ENCODE results near the gene ETV3. TPM values are rescaled to one million over a fixed set of nuclear protein-coding genes. Genes with fewer than 3 reads are reported as not detected.

The ETV3 gene
- total and polyA plus RNA-seq, 2 donors (not counting 1 experiment from before 2014, with no cell fraction given): 9.9 to 11.4 TPM

DNA sequence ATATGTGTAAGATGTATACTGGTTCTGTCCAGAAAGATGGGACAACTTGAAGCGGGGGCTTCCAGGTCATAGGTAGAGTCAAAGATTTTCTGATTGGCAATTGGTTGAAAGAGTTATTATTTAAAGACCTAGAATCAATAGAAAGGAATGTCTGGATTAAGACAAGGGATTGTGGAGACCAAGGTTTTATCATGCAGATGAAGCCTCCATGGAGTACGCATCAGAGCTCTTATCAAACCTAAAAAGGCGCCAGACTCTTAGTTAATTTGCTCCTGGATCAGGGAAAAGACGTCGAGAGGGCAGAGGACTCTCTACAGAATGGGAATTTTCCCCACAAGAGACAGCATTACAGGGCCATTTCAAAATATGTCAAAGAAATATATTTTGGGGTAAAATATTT, 23.7 kb upstream of the ETV3 start:
- Histone ChIP-seq H4K20me1 (ENCODE audit: control insufficient read depth, extremely low read depth, insufficient read depth, low read length) (no peaks in the 10 kb centered on the region), H3K36me3 (ENCODE audit: control insufficient read depth, insufficient read depth, low read length) (no peaks in the 10 kb centered on the region), H3K4me2 (ENCODE audit: extremely low read depth, insufficient read depth, low read length) (no peak overlapping the region), H3K9me3 (ENCODE audit: control insufficient read depth, insufficient read depth, low read depth, low read length) (no peaks in the 10 kb centered on the region), H3K27ac (ENCODE audit: insufficient read depth, low read length) (no peak overlapping the region), H3K9ac (ENCODE audit: insufficient read depth, low read length) (no peak overlapping the region), H3K27me3 (ENCODE audit: control insufficient read depth, insufficient read depth, low read length) (peaks cover 2% of the 10 kb centered on the region), H3K4me1 (ENCODE audit: control insufficient read depth, extremely low read depth, insufficient read depth, low read length) (no peaks in the 10 kb centered on the region), H3K4me3 (replicated peaks in 1 of 4; ENCODE audit: control extremely low read depth in 1 of 4, insufficient read depth in 1 of 4, low read depth in 3 of 4, low read length in 4 of 4) (no peak overlapping the region), H3K79me2 (ENCODE audit: control insufficient read depth, insufficient read depth, low read length) (no peaks in the 10 kb centered on the region), H2AFZ (ENCODE audit: low read length) (no peak overlapping the region)
- TF ChIP-seq EZH2 (IDR thresholded peaks at IDR 0.05; ENCODE audit: low read length, missing control alignments): no peak
- TF ChIP-seq, protein P1, sequence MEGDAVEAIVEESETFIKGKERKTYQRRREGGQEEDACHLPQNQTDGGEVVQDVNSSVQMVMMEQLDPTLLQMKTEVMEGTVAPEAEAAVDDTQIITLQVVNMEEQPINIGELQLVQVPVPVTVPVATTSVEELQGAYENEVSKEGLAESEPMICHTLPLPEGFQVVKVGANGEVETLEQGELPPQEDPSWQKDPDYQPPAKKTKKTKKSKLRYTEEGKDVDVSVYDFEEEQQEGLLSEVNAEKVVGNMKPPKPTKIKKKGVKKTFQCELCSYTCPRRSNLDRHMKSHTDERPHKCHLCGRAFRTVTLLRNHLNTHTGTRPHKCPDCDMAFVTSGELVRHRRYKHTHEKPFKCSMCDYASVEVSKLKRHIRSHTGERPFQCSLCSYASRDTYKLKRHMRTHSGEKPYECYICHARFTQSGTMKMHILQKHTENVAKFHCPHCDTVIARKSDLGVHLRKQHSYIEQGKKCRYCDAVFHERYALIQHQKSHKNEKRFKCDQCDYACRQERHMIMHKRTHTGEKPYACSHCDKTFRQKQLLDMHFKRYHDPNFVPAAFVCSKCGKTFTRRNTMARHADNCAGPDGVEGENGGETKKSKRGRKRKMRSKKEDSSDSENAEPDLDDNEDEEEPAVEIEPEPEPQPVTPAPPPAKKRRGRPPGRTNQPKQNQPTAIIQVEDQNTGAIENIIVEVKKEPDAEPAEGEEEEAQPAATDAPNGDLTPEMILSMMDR (conservative IDR thresholded peaks at IDR 0.05 in 1 of 2, IDR thresholded peaks at IDR 0.05 in 1 of 2; ENCODE audit: low read depth in 1 of 2, low read length in 2 of 2): no peak
- no peak for DNase-seq (ENCODE audit: low read depth in 2 of 2)

DNA sequence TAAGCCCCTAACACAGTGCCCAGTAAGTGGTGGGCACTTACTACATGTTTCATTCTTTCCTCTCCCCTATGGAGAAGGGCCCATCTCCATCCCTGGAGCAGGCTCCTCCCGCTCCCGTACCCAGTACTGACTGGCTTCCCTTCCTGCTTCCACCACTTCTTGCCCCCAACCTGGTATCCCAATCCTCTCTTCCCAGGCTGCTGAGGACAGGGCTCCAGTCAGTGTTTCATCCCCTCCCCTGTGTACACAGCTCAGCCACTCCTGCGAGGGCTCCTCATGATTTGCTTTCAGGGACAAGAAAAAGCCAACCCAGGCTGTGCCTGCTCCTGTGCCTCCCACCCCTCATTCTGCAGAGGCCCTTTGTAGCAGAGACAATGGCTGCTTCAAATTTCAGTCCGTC, 20.8 kb upstream of the ETV3 start:
- Histone ChIP-seq H3K4me3 (replicated peaks in 1 of 4; ENCODE audit: control extremely low read depth in 1 of 4, insufficient read depth in 1 of 4, low read depth in 3 of 4, low read length in 4 of 4) (no peak overlapping the region), H3K4me2 (ENCODE audit: extremely low read depth, insufficient read depth, low read length) (no peak overlapping the region), H3K9me3 (ENCODE audit: control insufficient read depth, insufficient read depth, low read depth, low read length) (no peaks in the 10 kb centered on the region), H3K27me3 (ENCODE audit: control insufficient read depth, insufficient read depth, low read length) (peaks cover 3% of the 10 kb centered on the region), H3K36me3 (ENCODE audit: control insufficient read depth, insufficient read depth, low read length) (no peaks in the 10 kb centered on the region), H3K27ac (ENCODE audit: insufficient read depth, low read length) (no peak overlapping the region), H4K20me1 (ENCODE audit: control insufficient read depth, extremely low read depth, insufficient read depth, low read length) (no peaks in the 10 kb centered on the region), H3K4me1 (ENCODE audit: control insufficient read depth, extremely low read depth, insufficient read depth, low read length) (no peaks in the 10 kb centered on the region), H3K9ac (ENCODE audit: insufficient read depth, low read length) (no peak overlapping the region), H3K79me2 (ENCODE audit: control insufficient read depth, insufficient read depth, low read length) (no peaks in the 10 kb centered on the region), H2AFZ (ENCODE audit: low read length) (no peak overlapping the region)
- TF ChIP-seq, protein P1 (conservative IDR thresholded peaks at IDR 0.05 in 1 of 2, IDR thresholded peaks at IDR 0.05 in 1 of 2; ENCODE audit: low read depth in 1 of 2, low read length in 2 of 2): no peak
- no peak for TF ChIP-seq EZH2 (IDR thresholded peaks at IDR 0.05; ENCODE audit: low read length, missing control alignments)
- no peak for DNase-seq (ENCODE audit: low read depth in 2 of 2)

DNA sequence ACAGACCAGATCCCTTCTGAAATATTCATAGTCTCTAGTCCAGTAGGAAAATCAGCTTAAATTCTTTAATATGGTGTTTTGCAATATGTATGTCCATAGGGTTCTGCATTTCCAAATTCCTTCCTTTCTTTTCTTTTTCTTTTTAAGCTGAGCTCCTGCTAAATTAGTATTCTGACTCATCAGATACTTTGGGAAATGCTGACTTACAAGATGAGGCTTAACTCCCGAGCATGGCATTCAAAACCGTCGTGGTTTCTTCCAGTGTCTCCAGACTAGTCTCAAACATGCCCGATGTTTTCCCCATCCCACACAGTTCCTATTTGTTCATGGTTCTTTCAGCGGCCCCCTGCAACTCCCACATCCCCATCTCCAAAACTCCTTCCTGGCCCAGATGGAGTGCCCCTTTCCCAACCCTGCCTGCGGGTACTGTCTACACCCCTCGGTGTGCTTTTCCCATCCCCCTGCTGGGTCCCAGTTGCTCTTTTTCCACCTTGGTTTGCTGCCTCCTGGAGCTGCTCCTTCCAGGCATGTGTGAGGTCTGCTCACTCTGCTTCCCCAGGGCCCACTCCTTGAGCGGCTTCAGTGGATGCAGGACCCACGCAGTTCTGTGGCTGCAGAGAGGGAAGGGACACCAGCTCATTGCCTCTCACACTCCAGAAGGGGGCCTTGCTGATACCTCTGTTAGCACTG, 19.5 kb upstream of the ETV3 start:
- Histone ChIP-seq H3K27ac (ENCODE audit: insufficient read depth, low read length) (no peak overlapping the region), H3K4me3 (replicated peaks in 1 of 4; ENCODE audit: control extremely low read depth in 1 of 4, insufficient read depth in 1 of 4, low read depth in 3 of 4, low read length in 4 of 4) (no peak overlapping the region), H4K20me1 (ENCODE audit: control insufficient read depth, extremely low read depth, insufficient read depth, low read length) (no peaks in the 10 kb centered on the region), H3K27me3 (ENCODE audit: control insufficient read depth, insufficient read depth, low read length) (peaks cover 4% of the 10 kb centered on the region), H3K79me2 (ENCODE audit: control insufficient read depth, insufficient read depth, low read length) (no peaks in the 10 kb centered on the region), H3K4me1 (ENCODE audit: control insufficient read depth, extremely low read depth, insufficient read depth, low read length) (no peaks in the 10 kb centered on the region), H3K9ac (ENCODE audit: insufficient read depth, low read length) (no peak overlapping the region), H3K4me2 (ENCODE audit: extremely low read depth, insufficient read depth, low read length) (no peak overlapping the region), H3K36me3 (ENCODE audit: control insufficient read depth, insufficient read depth, low read length) (no peaks in the 10 kb centered on the region), H2AFZ (ENCODE audit: low read length) (no peak overlapping the region), H3K9me3 (ENCODE audit: control insufficient read depth, insufficient read depth, low read depth, low read length) (no peaks in the 10 kb centered on the region)
- TF ChIP-seq, protein P1 (conservative IDR thresholded peaks at IDR 0.05 in 1 of 2, IDR thresholded peaks at IDR 0.05 in 1 of 2; ENCODE audit: low read depth in 1 of 2, low read length in 2 of 2): no peak
- TF ChIP-seq EZH2 (IDR thresholded peaks at IDR 0.05; ENCODE audit: low read length, missing control alignments): no peak
- DNase-seq (ENCODE audit: low read depth in 2 of 2): peak; percentile 46 to 64
